Chondrocyte (in vitro differentiated cells): ENCODE data around the gene RFTN2. TPM values are rescaled to one million over a fixed set of nuclear protein-coding genes. Genes with fewer than 3 reads are reported as not detected.

ENCODE experiments used
- DNase-seq: peaks from one replicate; pipeline ENCODE4 v3.0.0; 2021; ENCODE audit warnings: mixed read lengths, low spot score
- H3K27ac Mint-ChIP-seq: one replicate; pipeline ENCODE4 v1.8.0; 2021; ENCODE audit warnings: mild to moderate bottlenecking, moderate library complexity, mixed read lengths; ENCODE audit not compliant: unreplicated experiment
- H3K27me3 Mint-ChIP-seq: 2 replicates; pipeline ENCODE4 v1.8.0; 2021; ENCODE audit warnings: low read depth, mixed read lengths
- H3K36me3 Mint-ChIP-seq: 2 replicates; pipeline ENCODE4 v1.8.0; 2021; ENCODE audit warnings: low read depth, mixed read lengths
- H3K4me1 Mint-ChIP-seq: 2 replicates; pipeline ENCODE4 v1.8.0; 2021; ENCODE audit warnings: low read depth, mild to moderate bottlenecking, mixed read lengths
- H3K4me3 Mint-ChIP-seq: one replicate; pipeline ENCODE4 v1.8.0; 2021; ENCODE audit warnings: mild to moderate bottlenecking, moderate library complexity, mixed read lengths; ENCODE audit not compliant: unreplicated experiment
- H3K9me3 Mint-ChIP-seq: 2 replicates; pipeline ENCODE4 v1.8.0; 2021; ENCODE audit warnings: low read depth, mixed read lengths
- CTCF ChIP-seq: fragments of 200-600 bp; sonication (generic); IDR thresholded peaks from 2 replicates; pipeline ENCODE4 v1.5.0; 2021; ENCODE audit warnings: antibody characterized with exemption, mild to moderate bottlenecking, moderate library complexity
- total RNA-seq: library from RNA; stranded (reverse); gene quantifications from 3 replicates; pipeline ENCODE4 v1.2.1, GENCODE V29; 2021

RFTN2 gene
- total RNA-seq, 1 donor from 2014 or later = 11.5 TPM

GRCh38 chr2:197673606-197674005, 1.8 kb downstream of the RFTN2 start:
- Mint-ChIP-seq H3K9me3 (peaks cover 4% of the 10 kb centered on the region), H3K36me3 (peaks cover 7% of the 10 kb centered on the region), H3K4me3 (peak overlapping the region; percentile 37), H3K27ac (no peak overlapping the region), H3K4me1 (peaks cover 66% of the 10 kb centered on the region), H3K27me3 (no peaks in the 10 kb centered on the region)
- no peak for TF ChIP-seq CTCF
- no peak for DNase-seq

- Mint-ChIP-seq H3K36me3 (peaks cover 7% of the 10 kb centered on the region), H3K9me3 (peaks cover 4% of the 10 kb centered on the region), H3K27ac (peak overlapping the region; percentile 0), H3K4me3 (peak overlapping the region; percentile 37), H3K4me1 (peaks cover 67% of the 10 kb centered on the region), H3K27me3 (no peaks in the 10 kb centered on the region)
- no peak for TF ChIP-seq CTCF
- no peak for DNase-seq
Observed at GRCh38 chr2:197673106-197673505, 2.3 kb downstream of the RFTN2 start.

GRCh38 chr2:197672371-197672893, 3.0 kb downstream of the RFTN2 start:
- Mint-ChIP-seq H3K4me1 (peaks cover 62% of the 10 kb centered on the region), H3K27ac (no peak overlapping the region), H3K27me3 (no peaks in the 10 kb centered on the region), H3K36me3 (peaks cover 12% of the 10 kb centered on the region), H3K9me3 (peaks cover 6% of the 10 kb centered on the region), H3K4me3 (peak overlapping the region; percentile 14)
- DNase-seq = no peak
- no peak for TF ChIP-seq CTCF

- Mint-ChIP-seq H3K4me3 (no peak overlapping the region), H3K4me1 (peaks cover 46% of the 10 kb centered on the region), H3K9me3 (peaks cover 28% of the 10 kb centered on the region), H3K27ac (peak overlapping the region; percentile 73), H3K27me3 (no peaks in the 10 kb centered on the region), H3K36me3 (peaks cover 26% of the 10 kb centered on the region)
- DNase-seq = no peak
- TF ChIP-seq CTCF = no peak
Observed at GRCh38 chr2:197669077-197669476, 6.3 kb downstream of the RFTN2 start.

GRCh38 chr2:197668296-197668695, 7.1 kb downstream of the RFTN2 start:
- DNase-seq = no peak
- peaks cover 40% of the 10 kb centered on the region for H3K4me1 Mint-ChIP-seq
- no peak overlapping the region for H3K4me3 Mint-ChIP-seq
- H3K27me3 Mint-ChIP-seq = no peaks in the 10 kb centered on the region
- peaks cover 28% of the 10 kb centered on the region for H3K36me3 Mint-ChIP-seq
- peaks cover 30% of the 10 kb centered on the region for H3K9me3 Mint-ChIP-seq
- TF ChIP-seq CTCF = no peak
- no peak overlapping the region for H3K27ac Mint-ChIP-seq
